DND-41 (cell line): Measurements from ENCODE around the gene NKX1-2.

Experiments used
- ATAC-seq: fragments of 200-7000 bp; cut with Tn5 transposase; 3 replicates; pipeline ENCODE4 v1.9.1; 2021; ENCODE audit warnings: low read depth; ENCODE audit not compliant: insufficient read depth
- DNase-seq: peaks from one replicate; pipeline ENCODE4 v3.0.0-alpha.2; 2020
- H2AFZ ChIP-seq: 2 replicates; pipeline ENCODE4 v1.6.0; 2012; ENCODE audit warnings: low read depth, low read length
- H3K27ac ChIP-seq: 2 replicates; pipeline ENCODE4 v1.5.1; 2012; ENCODE audit warnings: low read length, inconsistent platforms
- H3K27me3 ChIP-seq: fragments of 200-600 bp; sonication (generic); 2 replicates; pipeline ENCODE4 v1.6.0; 2012; ENCODE audit warnings: low read length, mild to moderate bottlenecking, inconsistent platforms; ENCODE audit not compliant: insufficient read depth, poor library complexity
- H3K36me3 ChIP-seq: 2 replicates; pipeline ENCODE4 v1.5.1; 2012; ENCODE audit warnings: low read length, inconsistent platforms; ENCODE audit not compliant: insufficient read depth
- H3K4me1 ChIP-seq: 2 replicates; pipeline ENCODE4 v1.5.1; 2012; ENCODE audit warnings: mild to moderate bottlenecking, low read length; ENCODE audit not compliant: insufficient read depth
- H3K4me2 ChIP-seq: 2 replicates; pipeline ENCODE4 v1.6.0; 2012; ENCODE audit warnings: mild to moderate bottlenecking, moderate library complexity, low read length, inconsistent platforms; ENCODE audit not compliant: insufficient read depth
- H3K4me3 ChIP-seq, 2 experiments: fragments of 200-600 bp in 1 of 2; shearing (Covaris generic) in 1 of 2; 2 replicates each; pipeline ENCODE4 v1.5.1; 2012 to 2016; ENCODE audit warnings: inconsistent platforms in 2 of 2, low read length in 2 of 2, mild to moderate bottlenecking in 2 of 2, low read depth in 1 of 2, moderate library complexity in 1 of 2
- H3K79me2 ChIP-seq: 2 replicates; pipeline ENCODE4 v1.6.0; 2012; ENCODE audit warnings: low read length, inconsistent platforms; ENCODE audit not compliant: insufficient read depth
- H3K9ac ChIP-seq: 2 replicates; pipeline ENCODE4 v1.6.0; 2012; ENCODE audit warnings: low read depth, mild to moderate bottlenecking, inconsistent platforms, low read length, moderate library complexity
- H3K9me3 ChIP-seq: 2 replicates; pipeline ENCODE4 v1.5.1; 2012; ENCODE audit warnings: low read length, moderate library complexity, mild to moderate bottlenecking, inconsistent platforms; ENCODE audit not compliant: insufficient read depth, severe bottlenecking
- H4K20me1 ChIP-seq: 2 replicates; pipeline ENCODE4 v1.6.0; 2012; ENCODE audit warnings: low read length; ENCODE audit not compliant: insufficient read depth
- EZH2 ChIP-seq: IDR thresholded peaks from 3 replicates; pipeline ENCODE4 v1.6.1; 2012; ENCODE audit warnings: borderline replicate concordance, low read depth, mild to moderate bottlenecking, moderate library complexity, low read length, inconsistent platforms; ENCODE audit not compliant: severe bottlenecking
- TF ChIP-seq, protein P1 (sequence below): IDR thresholded peaks from 2 replicates; pipeline ENCODE4 v1.5.1; 2012; ENCODE audit warnings: borderline replicate concordance, low read length, moderate library complexity, mild to moderate bottlenecking; ENCODE audit not compliant: poor library complexity, severe bottlenecking; ENCODE audit errors: extremely low read depth

NKX1-2 gene

DNA sequence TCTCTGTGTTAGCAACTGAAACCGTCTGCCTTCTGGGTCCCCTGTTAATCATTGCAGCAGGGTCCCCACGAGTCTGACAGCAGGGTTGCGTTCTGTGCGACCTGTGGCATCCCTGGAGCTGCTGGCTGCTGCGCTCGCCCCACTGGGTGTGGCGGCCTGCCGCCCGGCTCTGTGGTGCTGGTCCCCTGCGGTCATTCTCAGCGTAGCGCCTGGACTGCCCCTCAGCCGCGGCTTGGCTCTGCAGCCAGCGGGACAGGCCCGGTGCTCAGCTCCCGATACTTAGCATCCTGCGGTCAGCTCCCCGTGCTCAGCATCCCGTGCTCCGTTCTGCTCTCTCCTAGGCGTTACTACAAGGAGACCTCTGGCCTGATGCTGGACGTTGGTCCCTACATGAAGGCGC, 46.8 kb upstream of the NKX1-2 start:
- no peak overlapping the region for H3K4me2 ChIP-seq
- TF ChIP-seq, protein P1, sequence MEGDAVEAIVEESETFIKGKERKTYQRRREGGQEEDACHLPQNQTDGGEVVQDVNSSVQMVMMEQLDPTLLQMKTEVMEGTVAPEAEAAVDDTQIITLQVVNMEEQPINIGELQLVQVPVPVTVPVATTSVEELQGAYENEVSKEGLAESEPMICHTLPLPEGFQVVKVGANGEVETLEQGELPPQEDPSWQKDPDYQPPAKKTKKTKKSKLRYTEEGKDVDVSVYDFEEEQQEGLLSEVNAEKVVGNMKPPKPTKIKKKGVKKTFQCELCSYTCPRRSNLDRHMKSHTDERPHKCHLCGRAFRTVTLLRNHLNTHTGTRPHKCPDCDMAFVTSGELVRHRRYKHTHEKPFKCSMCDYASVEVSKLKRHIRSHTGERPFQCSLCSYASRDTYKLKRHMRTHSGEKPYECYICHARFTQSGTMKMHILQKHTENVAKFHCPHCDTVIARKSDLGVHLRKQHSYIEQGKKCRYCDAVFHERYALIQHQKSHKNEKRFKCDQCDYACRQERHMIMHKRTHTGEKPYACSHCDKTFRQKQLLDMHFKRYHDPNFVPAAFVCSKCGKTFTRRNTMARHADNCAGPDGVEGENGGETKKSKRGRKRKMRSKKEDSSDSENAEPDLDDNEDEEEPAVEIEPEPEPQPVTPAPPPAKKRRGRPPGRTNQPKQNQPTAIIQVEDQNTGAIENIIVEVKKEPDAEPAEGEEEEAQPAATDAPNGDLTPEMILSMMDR: no peak
- TF ChIP-seq EZH2: no peak
- no peaks in the 10 kb centered on the region for H3K79me2 ChIP-seq
- H3K36me3 ChIP-seq: peaks cover 7% of the 10 kb centered on the region
- no peaks in the 10 kb centered on the region for H3K4me1 ChIP-seq
- no peaks in the 10 kb centered on the region for H3K27me3 ChIP-seq
- H3K4me3 ChIP-seq: no peak overlapping the region
- H2AFZ ChIP-seq: no peak overlapping the region
- DNase-seq: no peak
- H3K9me3 ChIP-seq: peaks cover 6% of the 10 kb centered on the region
- ATAC-seq: no peak
- H4K20me1 ChIP-seq: 0 out of 2 replicates have a peak, but pooled peaks cover 3% of the 10 kb centered on the region
- H3K9ac ChIP-seq: no peak overlapping the region
- H3K27ac ChIP-seq: no peak overlapping the region

DNA sequence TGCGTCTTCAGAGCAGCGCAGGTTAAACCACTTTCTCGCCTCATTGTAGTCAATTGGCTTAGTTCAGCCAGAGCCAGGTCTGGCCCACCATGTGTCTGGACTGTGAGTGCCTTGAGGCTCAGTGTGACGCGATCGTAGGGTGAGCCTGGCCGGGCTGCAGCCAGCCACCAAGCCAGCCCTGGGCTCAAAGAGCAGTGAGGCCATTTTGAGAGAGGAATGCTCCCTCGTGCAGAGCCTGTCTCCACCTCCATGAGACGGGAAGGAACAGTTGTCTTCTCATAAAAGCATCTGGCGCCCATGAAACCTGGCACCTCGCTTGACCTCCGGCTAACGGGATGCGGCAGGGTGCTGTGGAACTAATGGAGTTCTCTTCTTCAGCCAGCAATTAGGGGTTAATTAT, 46.3 kb upstream of the NKX1-2 start:
- Histone ChIP-seq H4K20me1 (0 out of 2 replicates have a peak, but pooled peaks cover 3% of the 10 kb centered on the region), H3K4me3 (no peak overlapping the region), H3K9ac (no peak overlapping the region), H3K27me3 (no peaks in the 10 kb centered on the region), H2AFZ (no peak overlapping the region), H3K9me3 (peaks cover 6% of the 10 kb centered on the region), H3K4me2 (no peak overlapping the region), H3K79me2 (no peaks in the 10 kb centered on the region), H3K27ac (no peak overlapping the region), H3K4me1 (no peaks in the 10 kb centered on the region), H3K36me3 (peaks cover 7% of the 10 kb centered on the region)
- ATAC-seq (no peak), DNase-seq (no peak)
- no peak for TF ChIP-seq EZH2
- TF ChIP-seq, protein P1: no peak

DNA sequence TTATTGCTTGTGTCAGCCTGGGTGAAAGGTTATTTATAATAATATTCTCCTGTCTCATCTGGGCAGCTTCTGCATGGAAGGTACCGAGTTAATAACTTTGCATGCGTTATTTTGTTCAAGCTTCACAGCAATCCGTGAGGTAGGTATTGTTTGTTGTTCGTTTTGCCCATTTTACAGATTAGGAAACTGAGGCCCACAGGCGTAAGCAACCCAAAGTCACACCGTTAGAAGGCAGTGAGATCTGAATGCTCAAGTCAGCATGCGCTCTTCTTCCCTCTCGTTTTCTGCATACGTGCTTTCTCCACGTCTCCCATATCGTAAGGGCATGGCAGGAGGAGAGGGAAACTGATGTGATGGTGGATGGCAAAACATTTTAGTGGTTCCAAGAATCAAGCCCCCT, 45.9 kb upstream of the NKX1-2 start:
- DNase-seq (no peak), ATAC-seq (no peak)
- no peak overlapping the region for H3K4me3 ChIP-seq
- no peak overlapping the region for H3K9ac ChIP-seq
- 0 out of 2 replicates have a peak, but pooled peaks cover 3% of the 10 kb centered on the region for H4K20me1 ChIP-seq
- H3K36me3 ChIP-seq: peaks cover 4% of the 10 kb centered on the region; the same call in 1 of the 2 replicates
- no peaks in the 10 kb centered on the region for H3K4me1 ChIP-seq
- H2AFZ ChIP-seq: no peak overlapping the region
- no peak overlapping the region for H3K27ac ChIP-seq
- H3K9me3 ChIP-seq: peaks cover 2% of the 10 kb centered on the region
- no peak for TF ChIP-seq EZH2
- TF ChIP-seq, protein P1: no peak
- H3K4me2 ChIP-seq: no peak overlapping the region
- H3K79me2 ChIP-seq: no peaks in the 10 kb centered on the region
- H3K27me3 ChIP-seq: no peaks in the 10 kb centered on the region

DNA sequence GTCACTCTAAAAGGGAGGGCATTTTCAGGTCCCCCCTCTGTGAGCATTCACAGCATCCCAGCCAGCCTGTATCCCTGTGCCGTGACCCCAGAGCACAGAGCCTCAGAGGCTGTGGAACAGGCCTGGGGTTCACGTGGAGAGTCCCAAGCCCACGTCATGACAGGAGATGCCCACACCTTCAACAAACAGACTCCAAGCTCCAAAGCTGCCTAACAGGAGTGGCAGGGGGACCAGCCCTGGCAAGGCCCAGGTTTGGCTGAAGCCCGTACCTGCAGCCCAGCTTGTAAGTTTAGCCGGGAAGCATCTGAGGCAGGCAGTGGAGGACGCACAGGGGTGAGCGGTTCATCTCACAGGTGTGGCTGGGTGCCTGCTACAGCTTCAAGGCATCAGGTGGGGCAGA, 45.3 kb upstream of the NKX1-2 start:
- no peak overlapping the region for H3K4me2 ChIP-seq
- H4K20me1 ChIP-seq: 0 out of 2 replicates have a peak, but pooled peaks cover 3% of the 10 kb centered on the region
- H3K36me3 ChIP-seq: no peaks in the 10 kb centered on the region
- H3K4me1 ChIP-seq: no peaks in the 10 kb centered on the region
- DNase-seq (no peak), ATAC-seq (no peak)
- no peak overlapping the region for H3K27ac ChIP-seq
- no peaks in the 10 kb centered on the region for H3K79me2 ChIP-seq
- no peak for TF ChIP-seq EZH2
- TF ChIP-seq, protein P1: no peak
- no peaks in the 10 kb centered on the region for H3K9me3 ChIP-seq
- no peak overlapping the region for H3K9ac ChIP-seq
- H3K27me3 ChIP-seq: no peaks in the 10 kb centered on the region
- no peak overlapping the region for H3K4me3 ChIP-seq
- no peak overlapping the region for H2AFZ ChIP-seq
